K562 (cell line): ENCODE data around the gene DPP10. TPM values are rescaled to one million over a fixed set of nuclear protein-coding genes. Genes with fewer than 3 reads are reported as not detected.

Experiments used
- ATAC-seq: fragments of 200-7000 bp; cut with Tn5 transposase; 3 replicates; pipeline ENCODE4 v1.9.1; 2020; ENCODE audit warnings: moderate library complexity
- BruUV-seq: library from RNA; stranded (reverse); fragments of 400-500 nt; replicated peaks from 2 replicates; lab custom pipeline; 2021; lab: Mats Ljungman, UMichigan
- CTCF ChIA-PET: fragments of 300-600 bp; formaldehyde crosslinking; extraction: SDS; loops from one replicate; lab custom pipeline; 2021; ENCODE audit warnings: low intra/inter-chr PET ratio; lab: Yijun Ruan, JAX
- POLR2A ChIA-PET: fragments of 300-600, 350-650 bp; sonication (Branson Sonifier 250); formaldehyde crosslinking; extraction: SDS; loops from one replicate; lab custom pipeline; 2021; ENCODE audit warnings: antibody characterized with exemption, inconsistent platforms; lab: Yijun Ruan, JAX
- DNase-seq, 4 experiments: peaks; one replicate each; pipeline versions ENCODE4 v3.0.0 to v3.0.0-alpha.2; 2011 to 2018; ENCODE audit warnings: low spot score in 3 of 4, mixed read lengths in 3 of 4; ENCODE audit errors: extremely low read depth in 1 of 4
- FAIRE-seq: peaks from 2 replicates; lab custom pipeline; 2011; peaks lifted over from hg19 to GRCh38; lab: Jason Lieb, UNC
- H2AFZ ChIP-seq: 2 replicates; pipeline ENCODE4 v1.6.0; 2011; ENCODE audit warnings: low read depth, low read length, control low read depth, inconsistent platforms
- H3K27ac ChIP-seq: fragments of 200-600 bp; 3 replicates; pipeline ENCODE4 v1.8.0; 2011; ENCODE audit warnings: low read depth, mild to moderate bottlenecking, control low read depth, inconsistent platforms, low read length, moderate library complexity, mixed read lengths; ENCODE audit errors: extremely low read depth
- H3K27me3 ChIP-seq, 2 experiments: fragments of 300-600 bp in 1 of 2; 2 replicates in 1 of 2; 3 replicates in 1 of 2; pipeline versions ENCODE4 v1.6.0 to v1.8.0; 2011; ENCODE audit warnings: inconsistent platforms in 2 of 2, low read length in 2 of 2, mild to moderate bottlenecking in 1 of 2, mixed read lengths in 1 of 2, moderate library complexity in 1 of 2; ENCODE audit not compliant: control insufficient read depth in 2 of 2, insufficient read depth in 2 of 2
- H3K36me3 ChIP-seq: fragments of 300-600 bp; 3 replicates; pipeline ENCODE4 v1.8.0; 2011; ENCODE audit warnings: mild to moderate bottlenecking, low read length, inconsistent platforms; ENCODE audit not compliant: control insufficient read depth, insufficient read depth
- H3K4me1 ChIP-seq, 2 experiments: fragments of 200-600 bp in 1 of 2; replicated peaks in 1 of 2; 2 replicates in 1 of 2; 3 replicates in 1 of 2; pipeline versions ENCODE4 v1.5.1 to v1.8.0; 2011; ENCODE audit warnings: inconsistent platforms in 2 of 2, low read length in 2 of 2, mild to moderate bottlenecking in 1 of 2, mixed read lengths in 1 of 2, moderate library complexity in 1 of 2; ENCODE audit not compliant: control insufficient read depth in 2 of 2, insufficient read depth in 2 of 2
- H3K4me2 ChIP-seq: 2 replicates; pipeline ENCODE4 v1.6.1; 2011; ENCODE audit warnings: low read length, control low read depth, inconsistent platforms, mixed read lengths; ENCODE audit not compliant: insufficient read depth
- H3K4me3 ChIP-seq: fragments of 200-600 bp; sonication (generic), shearing (Covaris generic); 2 replicates; pipeline ENCODE4 v1.5.1; 2016; ENCODE audit warnings: control low read depth, inconsistent platforms
- H3K79me2 ChIP-seq: fragments of 200-600 bp; 3 replicates; pipeline ENCODE4 v1.8.0; 2011; ENCODE audit warnings: low read length, inconsistent platforms; ENCODE audit not compliant: control insufficient read depth, insufficient read depth
- H3K9ac ChIP-seq, 2 experiments: 2 replicates each; pipeline versions ENCODE4 v1.6.0 to v1.6.1; 2011; ENCODE audit warnings: low read depth in 2 of 2, low read length in 2 of 2, control low read depth in 1 of 2, inconsistent platforms in 1 of 2, mild to moderate bottlenecking in 1 of 2, mixed read lengths in 1 of 2; ENCODE audit not compliant: insufficient read depth in 1 of 2
- H3K9me1 ChIP-seq: one replicate; pipeline ENCODE4 v1.6.0; 2011; ENCODE audit warnings: inconsistent platforms, mild to moderate bottlenecking, low read length, moderate library complexity; ENCODE audit not compliant: control insufficient read depth, insufficient read depth
- H3K9me3 ChIP-seq: replicated peaks from 2 replicates; pipeline ENCODE4 v1.5.1; 2011; ENCODE audit warnings: low read depth, low read length, inconsistent platforms; ENCODE audit not compliant: control insufficient read depth, insufficient read depth
- H4K20me1 ChIP-seq: replicated peaks from 2 replicates; pipeline ENCODE4 v1.6.1; 2011; ENCODE audit warnings: low read length, inconsistent platforms, mixed read lengths; ENCODE audit not compliant: control insufficient read depth, insufficient read depth
- HDAC6 ChIP-seq: IDR thresholded peaks from 2 replicates; pipeline ENCODE4 v1.6.1; 2012; ENCODE audit warnings: low read depth, mild to moderate bottlenecking, control low read depth, inconsistent platforms, low read length, moderate library complexity
- JUND ChIP-seq, 2 experiments: IDR thresholded peaks; 2 replicates in 1 of 2; 3 replicates in 1 of 2; pipeline ENCODE4 v1.6.1; 2011; ENCODE audit warnings: borderline replicate concordance in 2 of 2, low read depth in 2 of 2, low read length in 2 of 2, improper control_type of control experiment in 1 of 2, missing biosample characterization in 1 of 2, missing genetic modification characterization in 1 of 2, missing genetic modification reagents in 1 of 2
- LCOR ChIP-seq: sonication (generic); formaldehyde crosslinking; IDR thresholded peaks from 2 replicates; pipeline ENCODE4 v1.8.0; 2022; ENCODE audit warnings: mild to moderate bottlenecking, missing genetic modification reagents
- NFRKB ChIP-seq: fragments of 450-650 bp; IDR thresholded peaks from 2 replicates; pipeline ENCODE4 v1.6.1; 2016; ENCODE audit warnings: low read depth
- NRF1 ChIP-seq, 2 experiments: fragments of 450-650 bp; IDR thresholded peaks in 1 of 2; conservative IDR thresholded peaks in 1 of 2; 2 replicates each; pipeline ENCODE4 v1.6.1; 2014; ENCODE audit warnings: mild to moderate bottlenecking in 2 of 2
- POLR3G ChIP-seq: IDR thresholded peaks from 2 replicates; pipeline ENCODE4 v1.6.1; 2011; ENCODE audit not compliant: insufficient read length, insufficient replicate concordance; ENCODE audit errors: extremely low read depth
- POU5F1 ChIP-seq: fragments of 150-350 bp; IDR thresholded peaks from 2 replicates; pipeline ENCODE4 v1.6.1; 2014; ENCODE audit warnings: borderline replicate concordance, low read length, low read depth, mild to moderate bottlenecking; ENCODE audit not compliant: partially characterized antibody
- RFX1 ChIP-seq: fragments of 450-650 bp; IDR thresholded peaks from 2 replicates; pipeline ENCODE4 v1.6.1; 2016; ENCODE audit warnings: mild to moderate bottlenecking, moderate library complexity
- SP1 ChIP-seq: sonication (generic); formaldehyde crosslinking; IDR thresholded peaks from 2 replicates; pipeline ENCODE4 v1.8.1; 2022; ENCODE audit warnings: mild to moderate bottlenecking, missing genetic modification reagents
- TOE1 ChIP-seq, 2 experiments: fragments of 450-650 bp in 1 of 2; sonication (generic) in 1 of 2; formaldehyde crosslinking in 1 of 2; IDR thresholded peaks; 2 replicates each; pipeline versions ENCODE4 v1.7.1 to v1.8.0; 2016 to 2022; ENCODE audit warnings: borderline replicate concordance in 2 of 2, mild to moderate bottlenecking in 2 of 2, antibody characterized with exemption in 1 of 2, inconsistent platforms in 1 of 2, low read depth in 1 of 2, missing genetic modification reagents in 1 of 2, moderate library complexity in 1 of 2
- U2AF2 ChIP-seq: fragments of 200-400 bp; formaldehyde crosslinking; optimal IDR thresholded peaks from 2 replicates; pipeline ENCODE3; 2017; ENCODE audit warnings: low read depth, mild to moderate bottlenecking, low read length
- ZSCAN32 ChIP-seq: fragments of 450-650 bp; formaldehyde crosslinking; IDR thresholded peaks from 2 replicates; pipeline ENCODE4 v1.4.0; 2020; ENCODE audit warnings: mild to moderate bottlenecking, moderate library complexity
- WGBS: fragments of 100-300 bp; shearing (Covaris generic); methylation state at CpG from one replicate; pipeline ENCODE4 v1.1.6; 2016; ENCODE audit warnings: low coverage, mixed read lengths; ENCODE audit not compliant: insufficient coverage; ENCODE audit errors: missing lambda C conversion rate; 5-methylcytosine and 5-hydroxymethylcytosine counted together
- in situ Hi-C: fragments of 300-500 bp; cut with MboI; formaldehyde crosslinking; loops from 4 replicates; pipeline ENCODE4 v1.15.0; 2018; ENCODE audit warnings: inconsistent platforms, mixed read lengths
- intact Hi-C: fragments of 100-400 bp; cut with micrococcal nuclease; formaldehyde crosslinking; loops from 2 replicates; pipeline ENCODE4 v1.14.2; 2022
- polyA plus RNA-seq, 8 experiments: library from polyadenylated mRNA; depleted of rRNA in 4 of 8; stranded (reverse) in 5 of 8; unstranded in 3 of 8; fragments of >200 nt; fragmentation: Nextera tagmentation in 2 of 8; fragmentation: Illumina TruSeq in 1 of 8; extraction: Ambion mirVana in 2 of 8; extraction: Trizol in 1 of 8; gene quantifications; 2 replicates each; pipeline versions ENCODE4 v1.2.1 to v1.2.3, GENCODE V29; 2011 to 2014; ENCODE audit warnings: inconsistent platforms in 1 of 8, missing spikeins in 1 of 8
- total RNA-seq, 7 experiments: library from RNA; depleted of rRNA in 6 of 7; stranded (reverse); fragments of >200 nt in 6 of 7; fragmentation: Illumina TruSeq in 2 of 7; extraction: Trizol in 2 of 7; gene quantifications; 2 replicates each; pipeline versions ENCODE4 v1.2.1 to v1.2.3, GENCODE V29; 2011 to 2021; ENCODE audit warnings: low replicate concordance in 1 of 7
- TF ChIP-seq, protein P1 (sequence below): IDR thresholded peaks from 3 replicates; pipeline ENCODE4 v1.6.1; 2011; ENCODE audit warnings: borderline replicate concordance, mild to moderate bottlenecking; ENCODE audit not compliant: insufficient read length, insufficient read depth
- TF ChIP-seq, protein P2 (sequence below): fragments of 250-450 bp; sonication (Bioruptor Pico); IDR thresholded peaks from 2 replicates; pipeline ENCODE4 v1.5.0; 2020; ENCODE audit warnings: mild to moderate bottlenecking
- TF ChIP-seq, protein P3 (sequence below): fragments of 450-650 bp; IDR thresholded peaks from 2 replicates; pipeline ENCODE4 v1.6.1; 2016; ENCODE audit warnings: antibody characterized with exemption

Gene DPP10
- total and polyA plus RNA-seq, 9 of the 15 experiments (the other 6 are each of a cell fraction or from before 2014, with no cell fraction given): not detected

DNA sequence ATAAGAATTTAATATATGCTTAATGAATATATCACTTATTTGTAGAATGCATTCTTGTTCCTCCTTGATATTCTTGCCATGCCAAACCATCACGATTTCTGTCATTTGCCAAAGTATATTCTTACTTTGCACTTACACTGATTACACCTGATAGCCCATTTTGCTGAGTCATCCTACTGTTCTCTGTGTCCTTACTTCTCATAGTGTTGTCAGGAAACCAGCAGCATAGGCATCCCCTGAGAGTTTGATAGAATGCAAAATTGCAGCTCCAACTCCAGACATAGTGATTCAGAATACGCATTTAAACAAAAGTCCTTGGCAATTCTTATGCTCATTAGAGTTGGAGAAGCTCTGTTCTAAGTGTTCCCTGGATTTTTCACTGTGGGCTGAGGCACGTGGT, 687.1 kb downstream of the DPP10 start (continued):
- TF ChIP-seq, protein P1, sequence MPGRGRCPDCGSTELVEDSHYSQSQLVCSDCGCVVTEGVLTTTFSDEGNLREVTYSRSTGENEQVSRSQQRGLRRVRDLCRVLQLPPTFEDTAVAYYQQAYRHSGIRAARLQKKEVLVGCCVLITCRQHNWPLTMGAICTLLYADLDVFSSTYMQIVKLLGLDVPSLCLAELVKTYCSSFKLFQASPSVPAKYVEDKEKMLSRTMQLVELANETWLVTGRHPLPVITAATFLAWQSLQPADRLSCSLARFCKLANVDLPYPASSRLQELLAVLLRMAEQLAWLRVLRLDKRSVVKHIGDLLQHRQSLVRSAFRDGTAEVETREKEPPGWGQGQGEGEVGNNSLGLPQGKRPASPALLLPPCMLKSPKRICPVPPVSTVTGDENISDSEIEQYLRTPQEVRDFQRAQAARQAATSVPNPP: no peak
- TF ChIP-seq TOE1 (IDR thresholded peaks at IDR 0.05; ENCODE audit: borderline replicate concordance) (no peak), TOE1 (CRISPR knock-in tag; IDR thresholded peaks at IDR 0.05; ENCODE audit: borderline replicate concordance, low read depth) (no peak)
- TF ChIP-seq, all 486 proteins: peak for 5

DNA sequence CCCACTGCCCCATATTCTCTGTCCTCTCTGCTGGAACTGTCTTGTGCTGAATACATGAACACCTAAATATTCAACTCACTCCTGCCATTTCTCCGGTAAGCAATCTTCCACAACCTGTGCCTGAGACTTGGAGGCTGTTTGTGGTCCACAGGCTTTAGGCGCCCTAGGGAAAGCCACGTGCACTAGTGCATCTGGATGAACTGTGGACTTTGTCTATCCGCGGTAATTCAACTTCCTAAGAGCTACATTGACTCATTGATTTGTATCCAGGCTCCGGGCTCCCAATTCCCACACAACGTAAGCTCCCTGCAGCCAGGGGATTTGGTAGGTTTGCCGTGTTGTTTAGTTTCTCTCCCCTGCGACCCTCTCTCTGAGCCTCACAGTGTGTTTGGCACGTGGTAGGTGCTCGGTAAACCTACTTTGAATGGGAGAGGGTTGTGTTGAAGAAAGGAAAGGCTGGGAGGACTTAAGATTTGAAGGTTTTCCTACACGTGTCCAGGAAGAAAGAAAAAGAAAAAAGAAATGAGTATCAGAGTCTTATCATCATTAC, 718.2 kb downstream of the DPP10 start:
- ATAC-seq (no peak), FAIRE-seq (no peak), DNase-seq (no peak)
- H4K20me1 ChIP-seq: no peaks in the 10 kb centered on the region
- ChIA-PET CTCF (no interaction called here), POLR2A (no interaction called here)
- WGBS: under 1% methylated on average over 11 of the region's 12 CpGs
- no peak overlapping the region for H3K9ac ChIP-seq
- no peaks in the 10 kb centered on the region for H3K36me3 ChIP-seq
- in situ Hi-C loops: no loop called here
- H3K9me1 ChIP-seq: no peaks in the 10 kb centered on the region
- H3K9me3 ChIP-seq: no peaks in the 10 kb centered on the region; the same call in 1 of the 2 replicates
- no peak overlapping the region for H3K4me3 ChIP-seq
- H3K27me3 ChIP-seq: no peaks in the 10 kb centered on the region
- no TSS peak for BruUV-seq
- no peak overlapping the region for H3K27ac ChIP-seq
- H3K4me1 ChIP-seq: no peaks in the 10 kb centered on the region
- intact Hi-C loops: no loop called here
- no peaks in the 10 kb centered on the region for H3K79me2 ChIP-seq
- H3K4me2 ChIP-seq: no peak overlapping the region
- H2AFZ ChIP-seq: no peak overlapping the region
- no peak for TF ChIP-seq NFRKB
- no peak for TF ChIP-seq POLR3G
- no peak for TF ChIP-seq U2AF2
- TF ChIP-seq JUND (IDR thresholded peaks at IDR 0.05; ENCODE audit: borderline replicate concordance, low read depth, low read length): no peak
- no peak for TF ChIP-seq JUND (tag; IDR thresholded peaks at IDR 0.05; ENCODE audit: borderline replicate concordance, low read depth, low read length)
- no peak for TF ChIP-seq LCOR (CRISPR knock-in tag)
- TF ChIP-seq HDAC6: no peak
- no peak for TF ChIP-seq SP1 (CRISPR knock-in tag)
- TF ChIP-seq, protein P2, sequence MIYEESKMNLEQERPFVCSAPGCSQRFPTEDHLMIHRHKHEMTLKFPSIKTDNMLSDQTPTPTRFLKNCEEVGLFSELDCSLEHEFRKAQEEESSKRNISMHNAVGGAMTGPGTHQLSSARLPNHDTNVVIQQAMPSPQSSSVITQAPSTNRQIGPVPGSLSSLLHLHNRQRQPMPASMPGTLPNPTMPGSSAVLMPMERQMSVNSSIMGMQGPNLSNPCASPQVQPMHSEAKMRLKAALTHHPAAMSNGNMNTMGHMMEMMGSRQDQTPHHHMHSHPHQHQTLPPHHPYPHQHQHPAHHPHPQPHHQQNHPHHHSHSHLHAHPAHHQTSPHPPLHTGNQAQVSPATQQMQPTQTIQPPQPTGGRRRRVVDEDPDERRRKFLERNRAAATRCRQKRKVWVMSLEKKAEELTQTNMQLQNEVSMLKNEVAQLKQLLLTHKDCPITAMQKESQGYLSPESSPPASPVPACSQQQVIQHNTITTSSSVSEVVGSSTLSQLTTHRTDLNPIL (CRISPR knock-in tag): no peak
- TF ChIP-seq, protein P3, sequence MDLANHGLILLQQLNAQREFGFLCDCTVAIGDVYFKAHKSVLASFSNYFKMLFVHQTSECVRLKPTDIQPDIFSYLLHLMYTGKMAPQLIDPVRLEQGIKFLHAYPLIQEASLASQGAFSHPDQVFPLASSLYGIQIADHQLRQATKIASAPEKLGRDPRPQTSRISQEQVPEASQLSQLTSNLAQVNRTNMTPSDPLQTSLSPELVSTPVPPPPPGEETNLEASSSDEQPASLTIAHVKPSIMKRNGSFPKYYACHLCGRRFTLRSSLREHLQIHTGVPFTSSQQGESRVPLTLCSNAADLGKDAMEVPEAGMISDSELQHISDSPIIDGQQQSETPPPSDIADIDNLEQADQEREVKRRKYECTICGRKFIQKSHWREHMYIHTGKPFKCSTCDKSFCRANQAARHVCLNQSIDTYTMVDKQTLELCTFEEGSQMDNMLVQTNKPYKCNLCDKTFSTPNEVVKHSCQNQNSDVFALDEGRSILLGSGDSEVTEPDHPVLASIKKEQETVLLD: no peak
- no peak for TF ChIP-seq ZSCAN32 (CRISPR knock-in tag)
- TF ChIP-seq RFX1: no peak
- no peak for TF ChIP-seq NRF1 (conservative IDR thresholded peaks at IDR 0.05 in 1 of 2, IDR thresholded peaks at IDR 0.05 in 1 of 2)
- TF ChIP-seq POU5F1: no peak
